GM18858 (cell line): Measurements from ENCODE around the gene SMIM29.
A peak's percentile ranks its signal among the peaks of the same experiment; 100 is the strongest.

Experiments used
- ATAC-seq: cut with Tn5 transposase; IDR thresholded peaks from one replicate; pipeline ENCODE4 v1.9.1; 2021; ENCODE audit not compliant: unreplicated experiment

SMIM29 gene

DNA sequence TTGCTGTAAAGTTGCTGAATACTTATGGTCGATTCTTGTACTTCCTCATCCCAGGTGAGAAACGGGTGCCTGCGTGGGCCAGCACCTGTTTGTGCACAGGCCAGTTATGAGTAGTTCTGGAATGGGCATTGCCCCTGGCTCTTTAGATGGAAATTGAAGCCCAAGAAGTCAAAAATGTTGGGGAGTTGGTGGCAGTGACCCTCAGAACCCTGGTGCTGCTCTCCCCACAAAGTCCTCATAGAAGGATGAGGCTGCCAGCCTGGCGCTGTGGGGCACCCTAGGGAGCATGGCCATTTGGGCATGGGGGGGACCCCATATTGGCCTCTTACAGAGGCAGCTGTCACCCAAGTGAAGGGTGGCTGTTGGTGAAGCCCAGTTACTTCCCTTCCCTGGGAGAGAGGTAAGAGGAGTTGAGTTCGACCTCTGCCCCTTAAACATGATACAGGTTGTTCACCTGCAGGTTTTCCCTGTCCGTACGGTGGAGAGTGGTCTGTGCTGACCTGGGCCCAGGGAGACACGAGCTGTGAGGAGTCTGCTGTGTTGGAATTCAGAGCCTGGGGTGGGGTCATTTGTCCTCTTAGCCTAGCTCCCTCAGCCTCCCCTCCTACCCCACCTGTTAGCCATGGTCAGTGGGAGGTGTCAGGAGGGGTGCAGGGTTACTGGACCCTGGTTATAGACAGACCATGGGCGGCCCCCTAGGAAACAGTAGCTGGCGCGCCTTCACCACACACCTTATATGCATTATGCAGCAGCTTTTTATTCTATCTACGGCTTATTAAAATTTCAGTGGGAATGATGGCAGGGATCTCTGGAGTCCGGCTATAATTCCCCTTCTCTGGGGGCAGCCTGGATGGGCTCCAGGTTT, 7.2 kb downstream of the SMIM29 start:
- no peak for ATAC-seq

DNA sequence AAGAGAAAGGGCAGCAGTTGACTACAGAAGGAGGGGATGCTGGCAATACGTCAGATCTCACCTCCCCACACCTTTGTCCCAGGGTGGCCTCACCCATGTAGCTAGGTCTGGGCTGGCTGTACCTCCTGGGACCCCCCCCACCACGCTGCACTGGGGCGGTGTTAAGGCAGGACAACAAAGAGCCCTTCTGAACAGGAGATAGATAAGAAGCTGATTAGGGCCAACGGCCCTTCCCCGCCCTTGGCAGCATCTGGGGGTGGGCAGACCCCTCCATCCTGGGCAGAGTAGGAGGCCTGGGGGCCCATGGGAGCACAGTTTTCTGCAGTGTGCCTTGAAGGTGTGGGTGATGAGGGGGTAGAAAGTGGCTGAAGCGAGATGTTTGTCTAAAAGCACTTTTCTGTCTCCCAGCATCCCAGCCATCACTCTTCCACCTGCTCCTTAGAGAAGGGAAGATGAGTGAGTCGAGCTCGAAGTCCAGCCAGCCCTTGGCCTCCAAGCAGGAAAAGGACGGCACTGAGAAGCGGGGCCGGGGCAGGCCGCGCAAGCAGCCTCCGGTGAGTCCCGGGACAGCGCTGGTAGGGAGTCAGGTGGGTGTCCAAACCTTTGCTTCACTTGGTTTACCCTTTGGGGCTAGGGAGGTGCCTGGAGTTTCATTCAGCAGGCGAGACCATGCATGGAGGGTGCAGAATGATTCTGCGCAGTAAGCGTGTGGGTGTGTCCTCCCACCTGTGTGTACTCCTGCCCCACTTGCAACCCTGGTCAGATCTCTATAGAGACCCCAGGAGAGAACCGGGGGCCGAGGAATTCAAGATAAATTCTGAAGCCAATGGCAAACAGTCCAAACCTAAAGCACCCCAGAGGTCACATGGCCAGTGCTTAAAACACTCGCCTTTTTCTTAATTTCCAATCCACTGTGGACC, 8.2 kb downstream of the SMIM29 start:
- no peak for ATAC-seq

DNA sequence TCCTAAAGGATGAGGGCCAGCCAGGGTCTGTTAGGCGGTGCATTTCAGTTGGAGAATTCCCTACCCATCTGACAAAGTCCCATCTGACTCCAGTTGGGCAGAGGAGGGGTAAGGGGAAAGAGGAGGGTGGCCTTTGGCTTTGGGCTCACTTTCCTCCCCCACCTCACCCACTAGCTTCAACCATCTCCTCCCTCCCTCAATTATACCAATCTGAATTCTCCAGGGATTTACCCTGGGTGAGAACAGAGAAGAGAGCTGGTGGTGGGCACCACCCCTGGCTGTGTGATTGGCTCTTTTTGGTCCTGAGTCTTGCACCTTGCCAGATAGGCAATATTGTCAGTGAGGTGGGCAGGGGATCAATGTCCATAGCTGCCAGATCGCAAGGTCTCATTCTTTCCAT, 8.9 kb downstream of the SMIM29 start:
- no peak for ATAC-seq

DNA sequence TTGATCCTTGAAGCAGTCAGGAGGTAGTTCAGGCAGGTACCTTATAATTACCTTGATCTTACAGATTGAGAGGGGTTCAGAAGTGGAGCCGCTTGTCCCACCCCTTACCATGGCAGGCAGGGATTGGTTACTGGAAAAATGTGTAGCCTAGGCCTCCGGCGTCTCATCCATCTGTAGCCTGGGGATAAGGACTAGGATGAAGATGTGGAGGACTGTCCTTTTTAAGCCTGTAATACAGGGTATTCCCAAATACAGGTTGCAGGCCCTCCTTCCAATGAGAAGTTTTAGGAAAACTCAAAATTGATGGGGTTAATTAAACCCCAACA, 9.3 kb downstream of the SMIM29 start:
- no peak for ATAC-seq

DNA sequence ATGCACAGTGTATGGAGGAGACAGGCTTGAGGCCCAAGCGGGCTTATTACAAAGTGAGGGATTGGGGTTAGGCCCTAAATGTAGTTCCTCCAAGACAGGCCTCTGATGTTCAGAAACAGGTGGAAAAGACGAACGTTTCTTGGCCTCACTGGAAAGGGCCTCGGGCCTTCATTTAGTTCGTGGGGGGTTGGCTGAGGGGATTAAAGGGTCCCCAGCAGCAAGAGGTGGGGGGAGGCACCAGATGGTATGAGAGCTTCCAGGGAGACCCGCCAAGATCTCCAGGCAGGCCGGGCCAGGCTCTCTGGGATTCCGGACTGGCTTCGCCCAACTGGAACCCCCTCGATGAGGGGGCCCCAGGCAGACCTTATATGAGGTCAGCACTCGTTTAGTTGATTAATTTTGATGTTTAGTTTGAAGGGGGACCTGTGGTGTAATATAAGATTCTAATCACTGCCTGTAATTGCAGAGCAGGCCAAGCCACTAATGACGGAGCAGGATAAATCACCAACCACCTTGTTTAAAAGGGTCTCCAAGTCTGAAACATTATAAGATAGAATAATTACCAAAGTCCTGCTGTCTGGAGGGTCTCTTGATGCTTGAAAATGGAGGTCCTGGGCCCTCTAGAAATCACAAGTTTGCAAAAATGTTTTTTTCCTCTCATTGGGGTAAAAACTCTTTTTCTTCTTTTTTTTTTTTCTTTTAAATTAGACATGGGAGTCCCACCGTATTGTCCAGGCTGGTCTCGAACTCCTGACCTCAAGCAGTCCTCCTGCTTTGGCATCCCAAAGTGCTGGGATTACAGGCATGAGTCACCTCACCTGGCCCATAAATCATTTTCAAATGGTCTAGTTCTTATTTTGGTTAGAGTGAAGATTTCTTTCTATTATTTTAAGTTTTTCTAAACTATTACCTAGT, 10.0 kb downstream of the SMIM29 start:
- no peak for ATAC-seq

DNA sequence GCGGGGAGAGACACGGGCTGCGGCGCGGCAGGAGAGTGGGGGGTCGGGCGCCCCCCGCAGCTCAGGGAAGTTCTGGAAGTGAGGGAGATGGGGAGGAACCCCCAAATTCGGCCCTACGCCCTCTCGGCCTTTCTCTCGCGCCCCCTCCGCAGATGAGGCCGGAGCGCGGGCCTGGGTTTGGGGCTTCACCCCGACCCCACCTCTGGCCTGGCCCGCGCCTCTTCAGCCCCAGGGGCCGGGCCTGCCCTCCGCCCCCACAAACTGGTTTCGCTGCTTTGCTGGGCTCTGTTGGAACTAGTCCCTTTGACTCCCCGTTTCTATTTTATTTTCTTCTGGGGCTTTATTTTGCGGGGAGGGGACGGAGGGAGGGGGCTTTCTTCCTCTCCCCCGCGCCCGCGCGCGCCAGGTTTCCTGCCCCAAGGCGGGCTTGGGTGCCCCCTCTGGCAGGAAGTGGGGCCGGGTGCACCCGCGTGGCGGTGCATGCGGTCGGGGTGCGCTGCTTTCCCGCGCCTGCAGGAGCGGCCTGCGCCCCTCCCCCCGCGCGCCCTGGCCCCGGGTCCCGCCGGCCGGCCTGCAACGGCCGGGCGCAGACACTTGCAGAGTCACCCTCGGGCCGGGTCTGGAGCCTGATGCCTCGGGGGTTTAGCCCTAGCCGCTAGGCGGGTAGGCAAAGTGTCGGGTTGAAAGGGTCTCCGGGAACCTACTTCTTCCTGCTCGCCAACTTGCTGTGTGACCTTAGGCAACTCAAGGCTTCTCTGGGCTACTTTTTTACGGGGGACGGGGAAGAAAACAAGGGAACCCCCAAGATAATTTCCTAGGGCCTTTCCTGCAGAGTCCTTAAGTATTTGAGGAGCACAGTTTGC, 10.9 kb downstream of the SMIM29 start:
- no peak for ATAC-seq

DNA sequence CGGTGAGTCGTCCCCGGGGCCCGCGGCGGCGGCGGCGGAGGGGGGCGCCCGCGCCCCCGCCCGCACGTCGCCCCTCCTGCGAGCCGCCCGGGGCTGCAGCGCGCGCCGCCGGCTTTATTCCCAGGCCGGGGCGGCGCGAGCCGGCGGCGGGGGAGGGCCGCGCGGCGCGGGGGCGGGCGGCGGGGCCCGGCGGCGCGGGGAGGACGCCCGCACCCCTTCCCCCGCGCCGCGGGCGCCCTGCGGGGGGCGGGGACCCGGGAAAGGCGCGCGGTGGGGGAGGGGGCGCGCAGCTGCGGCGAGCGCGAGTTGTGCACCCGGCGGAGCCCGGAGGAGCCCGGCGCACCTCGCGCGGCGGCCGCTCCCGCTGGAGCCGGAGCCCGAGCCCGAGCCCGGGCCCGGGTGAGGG, 11.5 kb downstream of the SMIM29 start:
- no peak for ATAC-seq

DNA sequence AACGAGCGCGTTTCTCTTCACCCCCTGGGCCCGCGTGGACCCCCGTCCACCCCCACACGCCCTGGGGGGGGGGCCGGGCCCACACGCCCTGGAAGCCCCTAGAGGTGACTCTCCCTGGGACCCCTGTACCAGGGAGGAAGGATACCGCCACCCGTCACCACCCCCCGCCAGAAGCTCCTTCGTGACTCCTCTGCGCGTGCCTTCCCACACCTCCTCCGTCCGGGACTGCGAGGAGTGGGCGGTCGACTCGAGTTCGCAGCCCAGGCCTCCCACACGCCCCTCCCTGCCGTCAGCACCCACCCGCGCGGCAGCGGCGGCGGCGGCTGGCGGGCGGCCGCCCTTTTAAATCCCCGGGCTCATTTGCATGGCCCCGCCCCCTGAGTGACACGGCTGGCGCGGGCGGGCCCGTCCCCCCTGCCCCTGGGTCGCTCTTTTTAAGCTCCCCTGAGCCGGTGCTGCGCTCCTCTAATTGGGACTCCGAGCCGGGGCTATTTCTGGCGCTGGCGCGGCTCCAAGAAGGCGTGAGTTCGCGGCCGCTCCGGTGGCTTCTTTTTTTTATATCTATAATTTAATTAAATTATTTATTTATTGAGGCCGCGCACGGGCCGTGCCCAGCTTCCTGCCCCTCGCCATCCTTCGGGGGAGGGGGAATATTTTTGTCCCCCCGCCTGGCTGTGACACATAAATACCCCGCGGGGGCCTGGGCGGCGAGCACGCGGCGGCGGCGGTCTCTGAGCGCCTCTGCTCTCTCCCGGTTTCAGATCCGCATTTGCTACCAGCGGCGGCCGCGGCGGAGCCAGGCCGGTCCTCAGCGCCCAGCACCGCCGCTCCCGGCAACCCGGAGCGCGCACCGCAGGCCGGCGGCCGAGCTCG, 12.1 kb downstream of the SMIM29 start, which contains the start of gene HMGA1:
TSS of gene HMGA1 (plus strand) at position 431 of the 873 bp plus-strand sequence. CDS start 3,908 bp downstream, outside the sequence.
- ATAC-seq = peak; percentile 46

DNA sequence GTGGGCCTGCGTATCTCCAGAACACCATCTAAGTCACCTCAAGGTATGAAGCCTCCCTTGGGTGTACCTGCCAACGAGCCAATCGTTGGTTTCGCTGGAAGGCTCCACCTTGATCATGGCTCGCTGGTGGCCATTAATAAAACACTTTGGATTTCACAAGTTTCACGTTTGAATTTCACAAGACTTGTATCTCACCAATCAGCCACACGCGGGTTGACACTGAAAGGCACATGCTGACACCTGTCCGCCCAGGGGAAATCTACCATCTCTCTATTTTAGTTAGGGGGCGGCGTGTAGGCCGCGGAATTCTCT, 12.7 kb downstream of the SMIM29 start:
- ATAC-seq = no peak

DNA sequence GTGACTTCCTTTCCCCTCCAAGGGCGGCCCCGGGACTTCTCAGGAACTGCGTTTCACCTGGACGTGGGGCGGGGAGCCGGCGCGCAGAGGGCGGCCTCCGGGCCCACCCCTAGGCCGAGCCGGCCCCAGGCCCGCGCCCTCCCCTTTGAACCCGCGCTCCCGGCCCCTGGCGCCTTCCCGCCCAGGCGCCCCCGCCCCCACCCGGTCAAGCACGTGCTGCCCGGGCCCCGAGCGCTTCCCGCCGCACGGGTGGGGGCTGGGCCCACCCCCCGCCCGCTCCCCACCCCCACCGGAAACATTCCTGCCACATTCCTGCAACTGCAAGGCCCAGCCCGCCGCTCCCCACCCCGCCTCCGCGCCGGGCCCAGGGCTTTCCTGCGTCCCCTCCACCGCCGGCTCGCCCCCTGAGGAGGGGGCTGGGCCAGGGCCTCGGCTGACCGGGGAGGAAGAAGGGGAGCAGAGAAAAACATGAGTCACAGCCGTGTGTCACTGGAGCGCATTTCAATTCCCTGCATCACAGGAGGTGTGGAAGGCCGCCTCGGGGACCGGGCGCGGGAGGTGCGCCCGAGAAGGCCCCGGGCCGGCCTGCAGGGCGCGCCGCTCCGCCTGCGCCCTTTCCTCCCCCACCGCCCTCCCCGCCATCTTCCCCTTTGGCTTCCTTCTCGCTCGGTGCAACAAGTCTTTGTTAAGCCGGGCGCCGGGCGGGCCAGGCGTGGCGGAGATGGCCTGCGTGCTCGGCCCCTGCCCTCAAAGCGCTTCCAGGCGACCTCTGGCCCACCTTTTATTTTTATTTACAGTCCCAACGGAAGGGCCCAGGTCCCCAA, 13.3 kb downstream of the SMIM29 start:
- no peak for ATAC-seq

DNA sequence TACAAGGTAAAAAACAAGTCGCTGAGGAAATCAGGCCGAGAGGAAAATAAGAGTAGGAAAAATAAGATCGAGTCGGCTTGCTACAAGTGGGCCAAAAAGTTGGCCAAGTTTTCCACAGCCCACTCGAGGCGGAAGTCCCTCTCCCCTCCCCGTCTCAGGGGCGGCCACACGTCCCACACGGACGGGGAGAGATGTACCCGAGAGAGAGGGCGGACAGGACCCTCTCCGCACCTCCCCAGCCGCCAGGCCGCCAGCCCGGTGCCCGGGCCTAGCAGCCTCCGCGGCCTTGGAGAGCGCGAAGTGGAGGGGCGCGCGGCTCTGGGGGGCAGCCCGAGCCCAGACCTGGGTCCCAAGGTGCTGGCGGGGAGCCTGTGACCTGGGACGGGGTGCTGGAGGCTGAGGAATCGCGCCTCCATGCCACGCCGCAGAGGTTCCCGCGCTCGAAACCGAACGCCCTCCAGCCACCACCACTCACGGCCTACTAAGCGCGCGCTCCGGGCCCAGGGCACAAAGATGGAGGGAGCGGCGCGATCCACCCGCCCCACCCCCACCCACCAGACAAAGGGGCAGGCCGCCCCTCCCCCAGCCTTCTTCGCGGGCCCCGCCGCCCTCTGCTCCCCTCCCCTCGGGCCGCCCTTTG, 14.0 kb downstream of the SMIM29 start:
- no peak for ATAC-seq

DNA sequence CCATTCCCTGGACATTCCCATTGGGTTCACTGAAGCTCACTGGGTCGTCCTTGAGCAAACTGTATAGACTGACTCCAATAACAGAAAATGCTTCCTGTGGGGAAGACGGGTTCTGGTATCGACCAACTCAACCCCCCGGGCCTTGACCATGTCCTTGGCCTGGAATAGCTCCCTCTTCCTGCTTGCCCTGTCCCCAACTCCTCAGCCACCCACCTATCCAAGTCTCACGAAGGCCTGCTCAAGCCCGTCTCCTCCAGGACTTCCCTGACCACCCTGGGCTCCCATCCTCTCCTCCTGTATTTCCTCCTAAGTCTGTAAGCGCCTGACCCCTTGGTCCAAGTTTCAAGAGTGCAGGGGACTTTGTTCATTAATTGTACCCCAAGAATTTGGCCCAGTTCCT, 14.9 kb downstream of the SMIM29 start:
- no peak for ATAC-seq

DNA sequence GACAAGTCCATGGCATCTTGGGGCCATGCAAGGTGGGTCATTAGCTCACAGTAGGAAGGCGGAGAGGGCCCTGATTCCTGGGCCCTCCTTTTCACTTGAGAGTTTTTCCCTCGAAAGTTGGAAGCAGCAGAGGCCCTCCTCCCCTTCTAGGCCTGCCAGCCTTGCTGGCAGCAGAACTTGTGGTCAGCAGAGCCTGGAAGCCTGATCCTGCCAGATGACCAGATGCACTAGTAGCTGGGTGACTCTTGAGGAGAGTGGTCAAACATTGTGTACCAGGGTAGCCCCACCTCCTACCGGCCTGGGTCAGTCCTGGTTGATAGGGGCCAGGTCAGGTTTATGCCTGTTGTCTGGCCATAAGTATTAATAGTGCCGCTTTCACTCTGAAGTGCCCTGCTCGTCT, 15.9 kb downstream of the SMIM29 start:
- ATAC-seq = no peak

DNA sequence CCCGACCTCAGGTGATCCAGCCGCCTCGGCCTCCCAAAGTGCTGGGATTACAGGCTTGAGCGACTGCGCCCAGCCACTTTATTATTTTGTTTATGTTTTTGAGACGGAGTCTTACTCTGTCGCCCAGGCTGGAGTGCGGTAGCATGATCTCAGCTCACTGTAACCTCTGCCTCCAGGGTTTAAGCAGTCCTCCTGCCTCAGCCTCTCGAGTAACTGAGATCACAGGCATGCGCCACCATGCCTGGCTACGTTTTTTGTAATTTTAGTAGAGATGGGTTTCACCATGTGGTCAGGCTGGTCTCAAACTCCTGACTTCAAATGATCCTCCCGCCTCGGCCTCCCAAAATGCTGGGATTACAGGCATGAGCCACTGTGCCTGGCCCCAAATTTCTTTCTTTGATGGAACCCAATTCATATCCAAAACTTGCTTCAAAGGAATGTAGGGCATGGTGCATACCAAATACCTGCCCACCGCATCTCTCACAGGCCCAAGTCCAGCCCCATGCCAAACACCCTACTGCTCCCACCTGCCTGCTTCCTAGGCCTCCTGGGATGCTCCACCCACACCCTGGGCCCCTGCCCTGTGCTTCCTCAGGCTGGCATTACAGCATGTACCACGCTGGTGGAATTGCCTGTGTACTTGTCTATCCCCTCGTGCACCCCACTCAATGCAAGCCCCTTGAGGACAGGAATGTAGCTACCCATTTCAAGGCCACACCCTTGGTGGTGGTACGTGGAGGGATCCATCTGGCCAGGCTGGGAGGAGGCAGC, 17.1 kb downstream of the SMIM29 start:
- no peak for ATAC-seq

DNA sequence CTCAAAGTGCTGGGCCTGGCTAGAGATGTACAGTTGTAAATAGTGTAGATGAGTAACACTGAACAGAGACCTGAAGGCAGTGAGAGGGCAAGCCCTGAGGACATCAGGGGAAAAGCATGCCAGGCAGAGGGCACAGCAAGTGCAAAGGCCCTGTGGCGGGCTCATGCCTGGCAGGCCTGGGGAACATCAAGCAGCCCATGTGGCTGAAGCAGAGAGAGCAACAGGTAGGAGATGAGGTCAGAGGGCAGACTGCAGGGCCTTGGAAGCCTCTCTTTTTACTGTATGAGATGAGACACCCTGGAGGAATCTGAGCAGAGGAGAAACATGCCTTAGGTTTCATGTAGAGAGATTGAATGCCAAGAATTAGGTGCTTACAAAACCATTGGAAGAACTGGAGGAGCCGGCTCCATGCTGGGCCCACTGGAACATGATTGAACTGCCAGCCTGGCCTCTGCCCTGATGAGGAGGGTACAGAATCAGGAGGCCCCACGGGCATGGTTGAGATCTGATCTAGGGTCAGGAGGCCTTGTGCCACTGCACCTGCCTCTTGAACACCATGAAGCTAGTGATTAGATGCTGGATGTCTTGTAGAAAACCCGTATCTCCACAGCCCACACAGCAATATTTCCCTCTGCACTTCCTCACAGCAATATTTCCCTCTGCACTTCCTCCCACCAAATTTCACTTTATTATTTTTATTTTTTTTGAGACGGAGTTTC, 18.0 kb downstream of the SMIM29 start:
- ATAC-seq = no peak

DNA sequence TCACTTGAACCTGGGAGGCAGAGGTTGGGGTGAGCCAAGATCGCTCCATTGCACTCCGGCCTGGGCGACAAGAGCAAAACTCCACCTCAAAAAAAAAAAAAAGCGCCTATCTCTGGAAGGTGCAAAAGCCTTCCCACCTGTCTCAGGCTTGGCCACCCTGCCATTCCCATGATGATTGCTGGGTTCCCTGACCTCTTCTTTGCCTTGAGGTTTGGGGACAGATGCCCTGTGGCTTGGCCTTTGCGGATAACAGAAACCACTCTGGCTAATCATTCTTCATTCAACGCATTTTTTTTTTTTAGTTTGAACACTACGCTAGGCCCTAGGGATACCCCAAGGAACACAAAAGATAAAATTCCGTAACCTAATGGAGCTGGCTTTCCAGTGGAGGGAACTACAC, 18.9 kb downstream of the SMIM29 start:
- no peak for ATAC-seq
